Bone marrow (tissue), 2 donors: ENCODE measurements around the gene GRID1.
"Not testable (repeated sequence)": the region's sequence is repeated elsewhere in the genome, so short reads cannot be mapped to it uniquely, and the experiment has no call there.

Experiments
- DNase-seq, 2 donors: peaks; one replicate each; lab custom pipeline; 2025; lab: John Stamatoyannopoulos, UW

GRID1 gene

DNA sequence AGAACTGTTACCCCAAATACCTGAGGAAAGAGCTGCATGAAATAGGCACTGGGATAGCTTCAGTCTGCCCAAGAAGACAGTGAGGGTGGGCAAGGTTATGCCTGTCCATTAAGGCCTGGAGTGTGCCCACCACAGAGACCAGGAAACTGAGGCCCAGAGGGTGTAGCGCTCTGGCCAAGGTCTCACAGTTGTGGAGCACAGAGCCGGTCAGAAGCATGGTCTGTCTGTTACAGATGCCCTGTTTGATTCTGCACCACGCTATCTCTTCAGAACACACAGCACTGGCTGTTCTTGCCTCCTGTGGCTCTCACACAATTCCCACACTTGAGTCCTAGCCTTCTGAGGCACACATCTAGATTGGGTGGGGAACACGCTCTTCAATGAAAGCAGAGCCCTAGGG lies 261.4 kb downstream of the GRID1 start:
- DNase-seq: no peak

- DNase-seq: no peak
These were observed 261.9 kb downstream of the GRID1 start for GRCh38 chr10:86104611-86105145.

DNA sequence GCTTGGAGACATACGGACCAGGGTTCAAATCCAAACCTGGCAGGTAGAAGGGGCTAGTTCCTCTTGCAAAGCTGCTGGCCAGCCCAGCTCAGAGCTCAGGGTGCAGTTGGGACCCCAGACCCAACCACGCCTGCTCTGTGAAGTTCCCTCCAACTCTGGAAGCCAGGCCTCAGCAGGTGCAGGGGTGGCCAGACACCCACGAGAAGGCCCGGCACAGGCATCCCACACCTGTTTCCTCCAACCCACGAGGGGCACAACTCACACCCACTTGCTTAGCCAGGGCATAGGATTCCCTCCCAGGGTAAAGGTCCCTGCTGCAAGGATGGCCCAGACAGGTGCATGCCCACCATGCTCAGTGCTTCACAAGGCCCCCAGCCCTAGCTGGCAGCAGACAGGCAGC lies 262.4 kb downstream of the GRID1 start:
- no peak for DNase-seq

GRCh38 chr10:86103391-86104101 lies 263.0 kb downstream of the GRID1 start:
- no peak for DNase-seq

GRCh38 chr10:86102451-86102850 lies 264.1 kb downstream of the GRID1 start:
- no peak for DNase-seq

DNA sequence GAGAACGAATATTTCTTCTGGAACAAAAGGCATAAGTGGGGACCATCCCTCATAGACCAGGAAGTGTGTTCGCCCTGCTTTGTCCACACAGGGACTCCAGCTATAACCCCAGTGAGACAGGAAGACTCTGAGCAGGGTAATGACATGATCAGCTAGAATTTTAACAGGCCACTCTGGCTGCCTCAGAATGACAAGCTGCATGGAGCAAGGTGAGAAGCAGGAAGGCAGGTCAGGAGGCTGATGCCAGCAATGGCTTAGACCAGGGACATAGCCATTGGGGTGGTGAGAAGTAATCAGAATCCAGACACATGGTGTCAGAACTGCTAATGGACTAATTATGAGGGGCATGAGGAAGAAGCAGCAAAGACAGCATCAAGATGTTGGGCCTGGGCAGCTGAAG lies 264.6 kb downstream of the GRID1 start:
- no peak for DNase-seq

GRCh38 chr10:86100581-86101061 lies 266.0 kb downstream of the GRID1 start:
- DNase-seq: no peak

DNA sequence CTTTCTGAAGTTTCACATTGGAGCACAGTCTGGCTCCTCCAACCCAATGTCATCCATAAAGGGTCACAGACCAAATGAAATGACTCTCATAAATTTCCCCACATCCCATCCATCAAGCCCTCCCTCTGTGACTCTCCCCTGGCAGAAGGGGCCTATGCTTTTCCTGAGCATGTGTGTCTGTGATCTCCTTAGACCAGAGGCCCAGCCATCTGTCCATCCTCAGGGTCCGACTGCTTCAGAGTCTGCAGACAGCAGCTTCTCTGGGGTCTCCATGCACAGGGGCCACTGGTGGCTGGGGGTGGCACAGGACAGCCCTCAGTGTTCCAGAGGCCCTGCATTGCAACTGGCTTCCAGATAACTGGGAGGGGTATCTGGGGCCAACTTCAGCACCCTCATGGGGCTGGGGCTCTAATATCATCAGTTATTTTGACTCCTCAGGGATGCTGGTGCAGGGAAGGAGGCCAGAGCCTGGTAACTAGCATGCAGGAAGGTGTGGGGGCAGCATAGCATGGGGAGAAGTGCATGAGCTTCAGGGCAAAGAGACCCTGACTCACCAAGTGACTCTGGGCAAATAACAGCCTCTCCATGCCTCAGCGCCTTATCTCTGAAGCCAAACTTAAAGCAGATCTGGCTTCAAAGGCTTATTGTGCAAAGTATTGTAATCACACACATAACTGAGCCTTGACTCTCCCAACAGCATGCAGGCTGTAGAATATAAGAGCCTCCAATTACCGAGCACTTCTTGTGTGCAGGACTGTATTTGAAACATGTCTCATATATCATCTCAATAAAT lies 266.9 kb downstream of the GRID1 start:
- no peak for DNase-seq

DNA sequence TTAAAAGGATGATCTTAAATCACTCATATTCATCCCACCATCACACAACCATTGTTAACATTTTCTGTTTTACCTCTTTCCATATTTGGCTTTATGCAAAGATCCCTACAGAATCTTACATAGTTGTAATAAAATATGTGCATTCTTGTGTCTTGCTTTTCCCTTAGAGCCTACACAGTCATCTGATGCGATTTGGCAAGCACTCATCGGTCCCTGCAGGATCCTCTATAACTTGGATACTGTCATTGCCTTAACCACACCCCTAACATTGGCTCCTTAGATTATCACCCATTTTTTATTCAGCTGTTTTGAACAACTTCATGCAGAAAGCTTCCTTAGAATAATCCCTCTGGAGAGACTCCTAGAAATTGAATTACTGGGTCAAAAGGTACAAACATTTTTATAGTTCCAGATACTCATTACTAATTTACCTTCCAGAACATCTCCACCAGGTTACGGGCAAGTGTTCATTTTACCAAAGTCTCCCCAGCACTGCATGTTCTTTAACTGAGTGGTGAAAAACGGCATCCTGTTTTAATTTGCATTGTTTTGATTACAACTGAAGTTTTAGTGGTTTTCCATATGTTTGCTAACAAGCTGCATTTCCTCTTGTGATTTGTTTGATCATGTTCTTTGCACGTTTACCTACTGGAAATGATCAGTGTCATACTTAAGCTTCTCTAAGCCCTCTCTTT lies 268.3 kb downstream of the GRID1 start:
- DNase-seq: no peak

GRCh38 chr10:86095061-86095460 lies 271.5 kb downstream of the GRID1 start:
- not testable (repeated sequence) for DNase-seq

GRCh38 chr10:86092311-86092710 lies 274.3 kb downstream of the GRID1 start:
- not testable (repeated sequence) for DNase-seq

DNA sequence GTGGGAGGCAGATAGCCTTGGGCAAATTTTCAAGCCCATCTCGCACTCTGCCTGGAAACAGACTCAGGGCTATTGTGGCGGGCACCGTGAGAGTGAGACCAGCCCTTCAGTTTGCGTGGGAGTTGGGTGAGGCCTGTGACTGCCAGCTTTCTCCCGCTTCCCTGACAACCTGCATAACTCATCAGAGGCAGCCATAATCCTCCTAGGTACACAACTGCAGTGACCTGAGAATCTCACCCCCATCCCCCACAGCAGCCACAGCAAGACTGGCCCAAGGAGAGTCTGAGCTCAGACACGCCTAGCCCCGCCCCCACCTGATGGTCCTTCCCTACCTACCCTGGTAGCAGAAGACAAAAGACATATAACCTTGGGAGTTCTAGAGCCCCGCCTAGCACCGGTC lies 275.4 kb downstream of the GRID1 start:
- no peak for DNase-seq

GRCh38 chr10:86090807-86091206 lies 275.8 kb downstream of the GRID1 start:
- DNase-seq: no peak

GRCh38 chr10:86087716-86088115 lies 278.9 kb downstream of the GRID1 start:
- DNase-seq: no peak

- DNase-seq: no peak
These were observed 280.2 kb downstream of the GRID1 start for GRCh38 chr10:86086418-86086817.

- DNase-seq: no peak
These were observed 280.9 kb downstream of the GRID1 start for GRCh38 chr10:86085686-86086085.

- DNase-seq: no peak
These were observed 281.5 kb downstream of the GRID1 start for GRCh38 chr10:86085136-86085535.

- no peak for DNase-seq
These were observed 282.0 kb downstream of the GRID1 start for GRCh38 chr10:86084585-86084984.

GRCh38 chr10:86083664-86084175 lies 282.9 kb downstream of the GRID1 start:
- DNase-seq: no peak

DNA sequence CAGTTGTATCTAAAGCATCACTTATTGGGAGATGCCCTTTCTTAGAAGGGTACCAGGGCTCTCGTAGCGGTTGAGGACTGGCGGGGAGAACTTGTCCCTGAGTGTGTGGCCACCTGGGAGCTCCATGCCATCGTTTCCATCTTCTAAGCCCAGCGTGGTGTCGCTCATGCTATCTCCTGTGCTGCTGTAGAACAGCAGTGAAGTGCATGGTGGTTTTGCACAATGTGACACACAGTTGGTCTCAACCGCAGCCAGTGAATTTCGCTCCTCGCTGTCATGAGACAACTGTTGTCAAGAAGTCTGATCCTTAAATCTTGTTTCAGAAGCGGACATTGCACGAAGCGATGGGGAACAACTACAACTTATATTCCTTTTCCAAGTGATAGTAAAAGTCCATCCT lies 283.4 kb downstream of the GRID1 start:
- no peak for DNase-seq

GRCh38 chr10:86082556-86082955 lies 284.0 kb downstream of the GRID1 start:
- no peak for DNase-seq

GRCh38 chr10:86079088-86079487 lies 287.5 kb downstream of the GRID1 start:
- no peak for DNase-seq
